ENCODE data around the gene ZNF592. TPM values are rescaled to one million over a fixed set of nuclear protein-coding genes. Genes with fewer than 3 reads are reported as not detected.
"Not testable (repeated sequence)": the region's sequence is repeated elsewhere in the genome, so short reads cannot be mapped to it uniquely, and the experiment has no call there.

ZNF592 gene
- polyA plus RNA-seq, 10 donors, result 18.3 to 25.0 (median 21.4) TPM

DNA sequence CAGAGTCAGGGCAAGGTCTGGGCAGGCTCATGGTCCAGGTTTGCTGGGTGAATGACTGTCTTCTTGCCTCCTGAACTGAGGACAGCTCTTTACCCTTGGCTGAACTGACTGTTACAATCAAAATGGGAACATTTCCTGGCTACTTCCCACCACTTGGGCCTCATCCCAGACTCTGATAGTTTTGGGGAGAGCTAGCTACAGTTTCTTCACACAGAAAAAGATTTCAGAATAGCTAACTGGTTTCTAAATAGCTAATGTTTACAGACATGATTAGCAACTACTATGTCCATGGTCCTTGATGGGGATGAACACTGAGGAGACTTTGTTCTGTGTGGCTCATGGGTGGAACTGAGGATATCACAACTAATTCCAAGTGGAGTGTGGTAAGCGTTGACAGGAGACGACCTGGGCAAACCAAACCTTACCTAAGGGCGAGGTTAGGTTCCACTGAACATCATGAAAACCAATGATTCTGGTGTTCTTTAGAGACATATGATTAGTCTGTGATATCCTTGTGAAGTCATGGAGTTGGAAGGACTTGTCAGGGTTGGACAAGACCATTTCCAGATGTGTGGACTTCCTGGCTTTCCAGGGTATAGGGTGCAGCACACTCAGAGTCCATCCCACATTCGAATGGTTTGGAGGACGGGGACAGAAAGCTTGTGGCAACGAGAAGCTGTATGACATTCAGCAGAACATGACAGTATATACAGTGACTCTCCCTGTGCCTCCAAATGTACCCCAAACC is 76.0 kb downstream of the ZNF592 start:
- peak; percentile 89 to 96 (median 93) for DNase-seq

DNA sequence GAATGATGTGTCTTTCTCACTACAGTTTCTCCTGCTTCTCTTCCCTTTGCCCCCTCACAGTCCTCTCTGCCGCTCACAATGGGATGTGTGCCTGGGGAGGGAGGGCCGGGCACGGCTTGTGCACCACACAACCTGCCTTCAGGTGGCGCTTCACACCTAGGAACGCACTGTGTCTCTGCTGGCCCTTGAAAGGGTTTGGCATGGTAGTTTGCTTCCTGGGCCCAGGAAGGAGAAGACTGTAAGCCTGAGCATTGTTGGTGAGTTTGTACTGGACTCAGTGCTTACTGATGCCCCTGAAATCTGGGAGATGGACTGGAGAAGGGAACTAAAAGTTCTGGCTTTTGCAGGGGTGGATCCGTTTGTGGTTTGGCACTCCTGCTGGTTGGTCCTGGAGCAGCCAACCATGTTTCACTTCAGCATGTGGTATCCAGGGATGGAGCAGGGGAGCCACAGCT is 78.0 kb downstream of the ZNF592 start:
- no peak for DNase-seq

DNA sequence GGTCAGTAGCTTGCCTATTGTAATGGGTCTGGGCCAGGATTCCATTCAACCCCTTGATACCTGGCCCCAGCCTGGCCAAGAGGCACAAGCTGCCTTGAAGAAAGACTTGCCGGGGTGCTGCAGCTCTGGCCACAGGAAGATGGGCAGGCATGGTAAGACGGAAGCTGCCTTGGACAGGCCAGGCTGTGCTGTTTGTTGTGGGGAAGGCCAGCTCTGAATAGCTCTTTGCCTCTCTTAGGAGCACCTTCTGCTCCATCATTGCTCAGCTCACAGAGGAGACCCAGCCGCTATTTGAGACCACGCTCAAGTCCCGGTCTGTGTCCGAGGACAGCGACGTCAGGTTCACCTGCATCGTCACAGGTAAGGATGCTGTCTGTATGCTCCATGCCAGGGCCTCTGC is 78.9 kb downstream of the ZNF592 start:
- DNase-seq, result no peak

DNA sequence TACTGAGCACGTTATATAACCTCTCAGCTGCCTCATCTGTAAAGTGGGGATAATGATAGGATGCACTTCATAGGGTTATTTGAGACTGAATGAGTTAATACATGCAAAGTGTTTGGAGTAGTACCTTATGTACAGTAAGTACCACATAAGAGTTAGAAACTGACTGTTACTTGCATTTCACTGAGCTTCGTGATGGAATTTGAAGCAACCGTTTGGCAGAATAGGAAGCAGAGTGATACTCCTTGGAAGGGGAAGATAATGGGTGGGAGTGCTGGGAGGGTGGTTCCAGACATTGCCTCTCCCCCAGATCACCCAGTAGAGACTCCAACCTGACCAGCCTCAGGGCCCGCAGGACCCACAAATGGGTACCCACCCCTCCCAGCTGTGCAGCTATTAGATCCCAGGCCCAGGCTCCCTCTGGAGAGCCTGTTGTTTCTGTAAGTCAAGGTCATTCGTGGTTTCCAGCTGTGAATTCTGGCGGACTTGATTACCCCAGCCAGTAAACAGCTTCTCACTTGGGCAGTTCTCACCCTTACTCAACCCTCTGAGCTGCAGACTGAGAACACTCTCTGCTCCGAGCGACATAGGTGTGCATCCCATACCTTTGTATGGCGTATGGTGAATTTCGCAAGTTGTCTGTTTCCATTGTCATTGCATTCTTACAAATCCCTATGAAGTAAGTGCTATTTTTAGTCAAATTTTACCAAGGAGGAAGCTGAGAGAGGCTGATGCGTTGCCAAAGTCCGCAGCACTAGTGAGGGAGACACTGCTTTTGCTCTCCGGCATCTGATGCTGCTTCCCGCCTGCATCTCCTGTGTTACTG is 79.9 kb downstream of the ZNF592 start:
- DNase-seq, result peak in 1 of 3 donors; percentile 87

DNA sequence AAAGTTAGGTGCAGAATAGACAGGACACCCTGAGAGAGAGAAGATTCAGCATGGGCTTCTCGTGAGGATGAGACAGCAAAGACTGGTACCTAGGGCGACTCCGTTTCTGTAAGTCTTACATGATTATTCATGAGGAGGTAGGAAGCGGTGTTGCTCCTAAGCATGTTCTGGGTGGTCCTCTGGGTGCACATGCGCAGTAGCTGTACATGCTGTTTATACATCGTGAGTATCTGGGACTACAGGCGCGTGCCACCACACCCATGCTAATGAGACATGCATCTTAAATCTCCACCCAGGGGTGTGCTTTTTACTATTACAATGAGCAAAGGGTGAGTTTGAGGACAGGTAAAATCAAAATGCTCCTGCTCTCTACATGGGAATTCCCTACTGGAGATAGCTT is 81.0 kb downstream of the ZNF592 start:
- DNase-seq, result no peak

DNA sequence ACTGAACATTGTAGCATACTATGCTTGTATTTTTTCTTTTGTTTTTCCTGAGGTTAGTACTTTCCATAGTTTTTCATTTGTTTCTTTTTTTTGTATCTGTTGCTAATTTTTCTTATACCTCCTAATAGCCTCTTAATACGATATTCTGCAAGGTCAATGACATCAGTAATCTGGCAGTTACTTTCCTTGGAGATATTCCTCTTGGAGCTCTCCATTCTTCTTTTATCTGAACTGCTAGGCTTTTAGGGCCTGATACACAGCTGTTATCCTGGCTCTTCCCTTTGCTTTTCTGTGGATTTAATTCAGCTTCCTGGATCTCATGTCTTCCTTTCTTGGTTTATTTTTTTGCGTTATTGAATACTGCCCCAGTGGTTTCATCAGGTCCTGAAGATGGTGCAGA is 81.6 kb downstream of the ZNF592 start:
- no peak for DNase-seq

DNA sequence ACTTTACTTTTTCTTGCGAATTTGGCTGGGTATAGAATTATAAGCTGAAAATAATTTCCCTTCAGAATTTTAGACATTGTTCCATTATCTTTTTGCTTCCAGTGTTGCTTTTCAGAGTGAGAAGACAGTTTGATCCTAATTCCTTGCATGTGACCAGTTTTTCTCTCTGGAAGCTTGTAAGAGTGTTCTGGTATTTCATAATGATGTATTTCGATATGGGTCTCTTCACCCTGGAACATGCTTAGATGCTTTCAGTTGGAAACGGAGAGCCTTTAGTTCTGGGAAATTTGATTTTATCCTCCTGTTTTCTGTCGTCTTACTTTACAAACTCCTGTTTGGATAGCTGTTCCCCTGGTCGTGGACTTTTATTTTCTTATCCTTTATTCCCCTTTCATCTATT is 82.6 kb downstream of the ZNF592 start:
- no peak for DNase-seq

DNA sequence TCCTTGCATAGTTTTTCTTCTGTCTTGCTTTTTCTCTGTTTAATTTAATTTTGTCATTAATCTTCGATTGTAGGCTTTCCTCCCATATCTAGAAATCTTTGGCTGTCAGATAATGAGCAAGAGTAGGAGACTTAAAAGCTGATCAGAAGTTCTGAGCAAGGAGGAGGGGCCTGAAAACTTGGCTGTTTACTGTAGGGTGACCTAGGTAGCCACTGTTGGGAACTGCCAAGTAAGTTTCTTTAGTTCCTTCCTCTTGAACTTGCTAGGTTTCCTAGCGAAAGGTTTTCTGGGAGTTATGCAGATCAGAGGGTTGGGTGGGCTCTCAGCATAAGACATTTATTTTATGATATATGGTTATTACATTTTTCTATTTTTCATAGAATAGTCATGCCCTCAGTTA is 83.2 kb downstream of the ZNF592 start:
- DNase-seq, result no peak

DNA sequence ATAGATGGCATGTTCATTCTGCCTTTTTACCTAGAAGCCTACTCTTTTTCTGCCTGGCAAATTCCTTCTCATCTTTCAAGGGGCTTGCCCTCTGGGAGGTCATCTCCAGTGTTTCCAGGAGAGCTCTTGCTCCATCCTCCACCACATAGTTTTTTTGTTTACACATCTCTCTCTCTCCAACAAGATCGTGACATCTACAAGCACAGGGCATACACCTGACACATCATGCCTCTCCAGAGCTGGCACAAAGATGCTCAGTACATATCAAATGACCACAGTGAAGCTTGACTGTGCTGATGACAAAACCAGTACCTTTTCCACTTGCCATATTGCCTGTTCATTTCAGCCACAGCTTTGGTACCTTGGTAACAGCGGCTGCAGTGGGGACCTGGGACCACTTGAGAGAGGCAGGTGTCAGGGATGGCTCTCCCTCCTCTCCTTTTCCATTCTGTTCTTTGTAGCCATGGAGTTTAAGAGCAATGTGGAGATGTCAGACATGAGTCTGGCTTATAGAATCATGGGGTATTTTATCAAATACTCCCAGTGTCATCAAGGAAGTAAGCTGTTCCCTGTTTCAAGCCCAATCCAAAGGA is 84.2 kb downstream of the ZNF592 start:
- no peak for DNase-seq

DNA sequence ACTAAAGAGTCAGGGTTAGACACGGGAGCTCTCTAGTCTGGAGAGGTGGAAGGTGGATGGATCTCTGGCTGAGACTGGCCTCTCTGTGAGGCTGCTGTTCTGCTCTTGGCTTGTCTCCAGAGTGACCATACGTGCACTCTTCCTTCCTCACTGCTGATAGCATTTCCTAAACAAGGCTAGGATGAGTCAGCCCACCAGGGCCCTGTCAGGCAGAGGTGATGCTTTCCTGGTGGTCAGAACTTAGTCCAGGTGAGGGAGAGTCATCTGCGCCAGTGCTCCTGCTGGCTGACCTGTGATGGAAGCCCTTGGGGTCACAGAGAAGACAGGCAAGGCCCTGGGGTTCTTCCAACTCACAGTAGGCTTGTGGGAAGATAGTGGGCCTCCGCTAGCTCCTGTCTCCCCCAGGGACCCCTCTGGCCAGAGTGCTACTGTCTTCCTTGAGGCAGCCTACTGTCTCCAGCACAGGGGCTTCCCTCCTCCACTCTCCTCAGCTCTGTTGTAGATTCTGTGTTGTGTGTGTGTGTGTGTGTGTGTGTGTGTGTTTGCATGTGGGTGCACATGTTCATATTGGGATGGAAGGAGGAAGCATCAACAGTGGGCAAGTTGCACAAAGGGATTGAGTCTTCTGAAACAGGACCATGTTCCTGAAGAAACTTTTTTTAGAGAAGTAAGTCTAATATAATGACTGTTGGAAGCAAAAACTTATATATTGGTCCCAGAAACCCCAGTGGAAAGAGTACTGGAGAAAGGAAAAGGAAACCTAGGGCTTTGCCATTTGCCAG is 85.2 kb downstream of the ZNF592 start:
- no peak for DNase-seq

DNA sequence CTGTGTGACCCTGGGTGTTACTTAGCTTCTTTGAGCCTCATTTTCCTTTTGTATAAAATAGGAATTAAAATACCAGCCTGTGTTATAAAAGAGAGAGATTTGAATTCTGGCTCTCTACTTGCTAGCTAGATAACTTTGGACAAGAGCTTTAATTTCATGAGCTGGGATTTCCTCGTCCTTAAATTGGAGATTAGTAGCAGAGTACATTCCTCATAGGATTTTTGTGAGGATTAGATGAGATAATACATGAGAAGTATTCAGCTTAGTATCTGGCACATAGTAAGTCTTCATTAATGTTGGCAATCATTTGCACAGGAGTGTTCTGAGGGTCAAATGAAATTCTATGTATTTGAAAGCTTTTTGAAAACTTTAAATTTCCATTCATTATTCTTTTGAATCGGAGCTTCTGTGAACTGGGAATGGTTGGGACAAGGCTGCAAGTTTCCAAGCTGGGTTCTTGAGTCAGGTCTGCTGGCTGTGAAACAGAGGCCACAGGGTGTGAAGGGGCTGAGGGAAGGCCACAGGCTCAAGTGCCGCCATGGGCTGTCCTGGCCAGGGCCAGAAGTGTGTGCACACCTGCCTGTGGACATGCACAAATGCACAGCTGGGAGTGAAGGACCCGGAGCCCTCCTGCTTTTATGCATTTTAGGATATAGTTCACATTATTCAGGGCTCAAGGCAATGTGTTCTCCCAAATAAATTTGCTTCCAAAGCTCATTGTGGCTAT is 86.0 kb downstream of the ZNF592 start:
- DNase-seq, result no peak

DNA sequence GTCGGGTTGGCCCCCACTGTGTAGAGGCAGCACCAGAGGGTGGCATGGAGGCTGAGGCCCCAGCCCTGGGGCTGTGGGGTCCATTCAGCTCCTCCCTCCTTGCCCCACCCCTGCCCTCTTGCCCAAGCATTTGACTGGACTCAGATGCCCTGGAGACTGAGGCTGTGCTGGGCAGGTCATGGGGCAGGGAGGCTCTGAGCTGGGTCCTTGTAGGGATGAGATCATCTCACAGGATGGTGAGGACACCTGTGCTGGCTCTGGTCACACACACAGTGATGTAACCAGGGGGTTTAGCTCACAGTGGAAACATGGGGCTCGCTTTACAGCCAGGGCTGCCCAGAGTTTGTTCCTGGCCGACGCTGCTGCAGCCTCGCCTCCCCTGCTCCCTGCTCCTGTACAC is 86.6 kb downstream of the ZNF592 start:
- DNase-seq, result no peak

DNA sequence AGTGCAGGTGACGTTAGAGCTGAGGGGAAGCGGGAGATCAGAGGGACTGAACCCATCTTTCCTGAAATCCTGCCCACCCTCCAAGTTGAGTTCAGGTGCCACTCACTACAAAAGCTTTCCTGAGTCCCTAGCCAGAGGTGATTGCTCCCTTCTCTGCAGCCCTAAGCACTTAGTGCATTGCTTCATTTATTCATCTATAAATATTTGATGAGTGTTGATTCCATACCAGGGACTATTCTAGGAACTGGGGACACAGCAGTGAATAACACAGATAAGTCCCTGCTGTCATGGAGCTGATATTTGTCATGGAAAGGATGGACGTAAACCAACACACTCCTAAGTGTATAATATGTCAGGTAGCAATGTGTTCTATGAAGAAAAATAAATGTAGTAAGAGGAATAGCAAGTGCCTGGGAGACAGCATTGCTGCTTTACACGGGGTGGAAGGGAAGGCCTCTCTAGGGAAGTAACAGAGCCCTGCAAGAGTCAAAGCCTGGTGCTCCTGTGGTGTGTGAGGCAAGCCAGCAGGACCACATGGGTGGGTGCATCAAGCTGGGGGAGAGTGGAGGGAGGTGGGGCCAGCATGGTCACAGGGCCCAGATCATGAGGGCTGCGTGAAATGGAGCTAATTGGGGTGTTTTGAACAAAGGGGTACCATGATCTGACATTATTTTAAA is 87.4 kb downstream of the ZNF592 start:
- no peak for DNase-seq

DNA sequence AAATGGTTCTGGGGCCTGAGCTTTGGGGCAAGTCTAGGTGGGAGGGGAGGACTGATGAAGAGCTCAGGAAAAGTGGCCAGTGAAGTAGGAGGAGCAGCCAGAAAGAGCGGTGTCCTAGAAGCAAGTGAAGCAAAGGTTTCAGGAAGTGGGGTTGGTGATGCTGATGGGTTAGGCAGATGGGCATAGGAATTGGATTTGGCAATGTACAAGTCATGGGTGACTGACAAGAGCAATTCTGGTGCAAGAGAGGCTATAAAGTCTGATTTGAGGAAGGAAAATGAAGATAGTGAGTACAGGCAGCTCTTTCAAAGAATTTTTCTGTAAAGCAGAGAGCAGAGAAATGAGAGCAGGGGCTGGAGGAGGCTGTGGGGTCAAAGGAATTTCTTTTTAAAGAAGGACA is 88.5 kb downstream of the ZNF592 start:
- no peak for DNase-seq

DNA sequence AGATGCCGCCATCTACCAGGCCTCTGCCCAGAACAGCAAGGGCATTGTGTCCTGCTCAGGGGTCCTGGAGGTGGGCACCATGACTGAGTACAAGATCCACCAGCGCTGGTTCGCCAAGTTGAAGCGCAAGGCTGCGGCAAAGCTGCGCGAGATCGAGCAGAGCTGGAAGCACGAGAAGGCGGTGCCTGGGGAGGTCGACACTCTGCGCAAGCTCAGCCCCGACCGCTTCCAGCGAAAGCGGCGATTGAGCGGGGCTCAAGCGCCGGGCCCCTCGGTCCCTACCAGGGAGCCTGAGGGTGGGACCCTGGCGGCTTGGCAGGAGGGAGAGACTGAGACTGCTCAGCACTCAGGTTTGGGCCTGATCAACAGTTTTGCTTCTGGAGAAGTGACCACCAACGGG is 91.3 kb downstream of the ZNF592 start:
- DNase-seq, result no peak

DNA sequence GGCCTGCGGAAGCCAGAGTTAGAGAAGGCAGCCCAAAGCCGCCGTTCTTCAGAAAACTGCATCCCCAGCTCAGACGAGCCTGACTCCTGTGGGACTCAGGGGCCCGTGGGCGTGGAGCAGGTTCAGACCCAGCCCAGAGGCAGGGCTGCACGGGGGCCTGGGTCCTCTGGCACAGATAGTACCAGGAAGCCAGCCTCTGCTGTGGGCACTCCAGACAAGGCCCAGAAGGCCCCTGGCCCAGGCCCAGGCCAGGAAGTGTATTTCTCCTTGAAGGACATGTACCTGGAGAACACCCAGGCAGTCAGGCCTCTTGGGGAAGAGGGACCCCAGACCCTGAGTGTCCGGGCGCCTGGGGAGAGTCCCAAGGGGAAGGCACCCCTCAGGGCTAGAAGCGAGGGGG is 91.9 kb downstream of the ZNF592 start:
- DNase-seq, result no peak

DNA sequence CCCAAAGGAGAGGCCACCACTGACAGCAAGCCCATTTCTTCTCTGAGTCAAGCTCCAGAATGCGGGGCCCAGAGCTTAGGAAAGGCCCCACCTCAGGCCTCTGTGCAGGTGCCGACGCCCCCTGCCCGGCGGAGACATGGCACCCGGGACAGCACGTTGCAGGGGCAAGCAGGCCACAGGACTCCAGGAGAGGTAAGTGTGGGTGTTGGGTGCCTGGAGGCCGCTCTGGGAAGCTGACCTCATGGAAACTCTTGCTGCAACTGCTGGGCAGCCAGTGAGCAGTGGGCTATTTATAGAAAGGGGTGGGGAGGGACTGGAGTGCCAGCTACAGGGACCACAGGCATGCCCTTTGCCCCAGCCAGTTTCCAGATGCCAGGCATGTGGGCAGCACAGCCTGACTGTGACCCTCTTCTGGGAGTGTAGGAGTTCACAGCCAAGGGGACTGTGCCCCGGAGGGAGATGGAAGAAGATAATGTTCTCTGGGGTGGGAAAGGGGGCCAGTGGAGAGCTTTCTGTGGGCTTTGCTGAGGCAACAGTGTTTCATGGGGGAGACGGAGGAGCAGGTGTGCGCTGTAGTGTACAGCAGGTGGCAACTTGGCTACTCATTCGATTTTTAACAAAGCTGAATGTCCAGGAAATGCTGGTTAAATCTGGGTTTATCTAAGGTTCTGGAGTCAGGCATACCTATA is 92.5 kb downstream of the ZNF592 start:
- peak in 1 of 3 donors; percentile 72 for DNase-seq

DNA sequence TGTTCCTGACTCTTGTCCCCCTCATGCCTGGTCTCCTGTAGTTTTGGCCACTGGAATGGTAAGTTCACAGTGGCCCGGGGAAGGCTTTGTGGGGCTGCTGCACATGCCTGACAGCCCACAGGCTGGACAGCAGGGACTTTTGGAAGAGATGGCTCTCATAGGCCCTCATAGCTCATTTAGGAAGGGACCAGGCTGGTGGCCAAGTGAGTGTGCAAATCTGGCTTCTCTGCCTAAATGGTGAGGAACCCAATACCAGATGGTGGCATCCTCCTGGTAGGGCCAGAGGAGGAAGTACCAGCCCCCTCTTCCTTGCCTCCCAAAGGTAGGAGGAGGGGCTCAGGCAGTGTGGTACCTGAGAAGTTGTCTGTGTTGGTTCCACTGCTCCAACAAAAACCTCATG is 94.4 kb downstream of the ZNF592 start:
- DNase-seq, result no peak

DNA sequence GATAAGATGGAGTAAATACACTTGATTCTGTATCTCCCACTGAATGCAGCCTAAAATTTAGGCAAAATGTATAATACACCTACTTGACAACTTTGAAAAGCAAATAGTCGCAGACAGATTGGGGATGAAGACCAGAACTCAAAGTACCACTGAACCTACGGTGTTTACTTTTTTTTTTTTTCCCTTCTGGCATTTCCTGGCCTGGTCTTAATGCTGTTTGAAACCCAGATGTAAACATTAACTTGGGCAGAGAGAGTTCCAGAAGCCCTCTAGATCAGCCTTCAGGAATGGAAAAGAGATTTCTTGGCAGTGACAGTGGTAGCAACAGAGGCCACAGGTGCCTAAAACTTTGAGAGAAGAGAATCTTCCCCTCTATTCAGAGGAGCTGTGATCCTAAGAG is 96.6 kb downstream of the ZNF592 start:
- no peak for DNase-seq

DNA sequence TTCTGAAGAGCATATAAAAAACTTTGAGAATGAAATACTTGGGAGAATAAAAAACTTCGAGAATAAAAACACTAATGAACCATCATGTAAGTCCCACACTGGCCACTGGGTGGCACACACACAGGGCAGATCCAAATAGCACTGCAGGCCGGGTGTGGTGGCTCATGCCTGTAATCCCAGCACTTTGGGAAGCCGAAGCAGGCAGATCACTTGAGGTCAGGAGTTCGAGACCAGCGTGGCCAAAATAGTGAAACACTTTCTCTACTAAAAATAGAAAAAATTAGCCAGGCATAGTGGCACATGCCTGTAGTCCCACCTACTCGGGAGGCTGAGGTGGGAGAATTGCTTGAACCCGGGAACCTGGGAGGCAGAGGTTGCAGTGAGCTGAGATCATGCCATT is 97.2 kb downstream of the ZNF592 start:
- DNase-seq, result not testable (repeated sequence)
